ENCODE data around the gene OTOG.
A peak's percentile ranks its signal among the peaks of the same experiment; 100 is the strongest.

Gene OTOG

DNA sequence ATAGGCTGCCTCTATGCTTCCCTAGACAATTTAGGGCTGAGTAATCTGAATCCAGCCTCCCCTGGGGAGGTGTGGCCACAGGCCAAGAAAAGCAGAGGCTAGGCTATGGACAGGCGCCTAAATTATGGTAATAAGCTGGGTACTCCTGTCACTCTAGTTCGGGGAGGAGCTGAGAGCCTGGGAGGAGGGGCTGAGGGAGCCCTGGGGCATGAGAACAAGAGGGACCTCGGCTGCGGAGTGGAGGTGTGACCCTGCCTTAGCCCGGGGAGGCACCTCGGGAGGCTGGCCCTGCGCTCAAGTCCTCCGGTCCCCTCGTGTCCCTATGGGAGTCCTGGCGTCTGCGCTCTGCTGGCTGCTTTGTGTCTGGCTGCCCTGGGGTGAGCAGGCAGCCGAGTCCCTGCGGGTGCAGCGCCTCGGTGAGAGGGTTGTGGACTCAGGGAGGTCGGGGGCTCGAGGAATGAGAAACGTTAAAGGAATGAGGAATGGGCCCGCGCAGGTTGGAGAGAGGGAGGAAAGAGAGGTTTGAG lies at the start of gene OTOG:
Gene OTOG (plus strand): TSS at position 209 of the 527 bp plus-strand sequence. CDS start 114 bp downstream, at position 323.
- Mint-ChIP-seq H3K36me3 (no peaks in the 10 kb centered on the region), H3K27me3 (peaks cover 27% of the 10 kb centered on the region), H3K4me3 (no peak within 1 kb of the TSS), H3K4me1 (no peaks in the 10 kb centered on the region), H3K9me3 (no peaks in the 10 kb centered on the region), H3K27ac (peak within 1 kb of the TSS; percentile 46)

GRCh38 chr11:17498058-17498457 lies 49.0 kb upstream of the OTOG start:
- Mint-ChIP-seq H3K27ac (no peak overlapping the region), H3K9me3 (no peaks in the 10 kb centered on the region), H3K4me1 (no peaks in the 10 kb centered on the region), H3K4me3 (no peak overlapping the region), H3K36me3 (no peaks in the 10 kb centered on the region), H3K27me3 (no peaks in the 10 kb centered on the region)

- no peaks in the 10 kb centered on the region for H3K36me3 Mint-ChIP-seq
- H3K4me3 Mint-ChIP-seq: no peak overlapping the region
- H3K9me3 Mint-ChIP-seq: no peaks in the 10 kb centered on the region
- no peaks in the 10 kb centered on the region for H3K27me3 Mint-ChIP-seq
- H3K4me1 Mint-ChIP-seq: no peaks in the 10 kb centered on the region
- no peak overlapping the region for H3K27ac Mint-ChIP-seq
Observed at GRCh38 chr11:17498475-17498874, 48.6 kb upstream of the OTOG start.

GRCh38 chr11:17500673-17501072 lies 46.4 kb upstream of the OTOG start:
- Mint-ChIP-seq H3K9me3 (no peaks in the 10 kb centered on the region), H3K4me1 (no peaks in the 10 kb centered on the region), H3K4me3 (no peak overlapping the region), H3K27me3 (no peaks in the 10 kb centered on the region), H3K27ac (no peak overlapping the region), H3K36me3 (no peaks in the 10 kb centered on the region)

GRCh38 chr11:17502630-17503029 lies 44.4 kb upstream of the OTOG start:
- Mint-ChIP-seq H3K4me1 (no peaks in the 10 kb centered on the region), H3K36me3 (no peaks in the 10 kb centered on the region), H3K27me3 (no peaks in the 10 kb centered on the region), H3K9me3 (no peaks in the 10 kb centered on the region), H3K27ac (no peak overlapping the region), H3K4me3 (no peak overlapping the region)

GRCh38 chr11:17504330-17505107 lies 42.5 kb upstream of the OTOG start:
- no peak overlapping the region for H3K27ac Mint-ChIP-seq
- no peaks in the 10 kb centered on the region for H3K4me1 Mint-ChIP-seq
- no peak overlapping the region for H3K4me3 Mint-ChIP-seq
- no peaks in the 10 kb centered on the region for H3K36me3 Mint-ChIP-seq
- no peaks in the 10 kb centered on the region for H3K27me3 Mint-ChIP-seq
- H3K9me3 Mint-ChIP-seq: no peaks in the 10 kb centered on the region

DNA sequence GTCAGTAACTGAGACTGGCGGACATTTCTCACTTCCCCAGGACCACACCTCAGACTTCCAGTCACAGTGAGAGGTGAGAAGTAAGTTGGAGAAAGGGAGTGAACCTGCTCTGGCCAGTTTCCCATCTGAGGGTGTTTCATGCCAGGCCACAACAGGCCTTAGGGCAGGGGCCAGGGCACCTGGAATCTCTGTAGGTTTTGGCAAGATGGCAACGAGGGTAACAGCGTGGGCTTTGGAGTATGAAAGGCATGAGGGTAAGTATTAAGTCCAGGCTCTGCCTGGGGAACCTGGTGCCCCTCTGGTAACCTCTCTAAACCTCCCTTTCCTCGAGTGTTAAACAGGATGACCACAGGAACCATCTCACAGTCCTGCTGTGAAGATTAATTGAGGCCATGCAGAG lies 41.9 kb upstream of the OTOG start:
- no peaks in the 10 kb centered on the region for H3K36me3 Mint-ChIP-seq
- H3K27me3 Mint-ChIP-seq: no peaks in the 10 kb centered on the region

GRCh38 chr11:17506314-17506713 lies 40.7 kb upstream of the OTOG start:
- Mint-ChIP-seq H3K36me3 (no peaks in the 10 kb centered on the region), H3K27ac (no peak overlapping the region), H3K4me1 (no peaks in the 10 kb centered on the region), H3K9me3 (no peaks in the 10 kb centered on the region), H3K27me3 (no peaks in the 10 kb centered on the region), H3K4me3 (no peak overlapping the region)

More for the DNA sequence above, 41.9 kb upstream of the OTOG start:
- Mint-ChIP-seq H3K4me1 (no peaks in the 10 kb centered on the region), H3K9me3 (no peaks in the 10 kb centered on the region), H3K4me3 (no peak overlapping the region), H3K27ac (no peak overlapping the region)

GRCh38 chr11:17506942-17507341 lies 40.1 kb upstream of the OTOG start:
- Mint-ChIP-seq H3K27ac (no peak overlapping the region), H3K4me1 (no peaks in the 10 kb centered on the region), H3K9me3 (no peaks in the 10 kb centered on the region), H3K4me3 (no peak overlapping the region), H3K27me3 (no peaks in the 10 kb centered on the region), H3K36me3 (no peaks in the 10 kb centered on the region)

GRCh38 chr11:17507773-17508172 lies 39.3 kb upstream of the OTOG start:
- no peaks in the 10 kb centered on the region for H3K27me3 Mint-ChIP-seq
- H3K36me3 Mint-ChIP-seq: no peaks in the 10 kb centered on the region
- H3K4me3 Mint-ChIP-seq: no peak overlapping the region
- H3K27ac Mint-ChIP-seq: no peak overlapping the region
- H3K4me1 Mint-ChIP-seq: no peaks in the 10 kb centered on the region
- no peaks in the 10 kb centered on the region for H3K9me3 Mint-ChIP-seq

- no peak overlapping the region for H3K4me3 Mint-ChIP-seq
- H3K36me3 Mint-ChIP-seq: no peaks in the 10 kb centered on the region
- no peaks in the 10 kb centered on the region for H3K9me3 Mint-ChIP-seq
- no peaks in the 10 kb centered on the region for H3K27me3 Mint-ChIP-seq
- no peak overlapping the region for H3K27ac Mint-ChIP-seq
- H3K4me1 Mint-ChIP-seq: no peaks in the 10 kb centered on the region
Observed at GRCh38 chr11:17508306-17508705, 38.8 kb upstream of the OTOG start.

- H3K4me1 Mint-ChIP-seq: no peaks in the 10 kb centered on the region
- H3K36me3 Mint-ChIP-seq: no peaks in the 10 kb centered on the region
- no peak overlapping the region for H3K27ac Mint-ChIP-seq
- H3K9me3 Mint-ChIP-seq: no peaks in the 10 kb centered on the region
- no peak overlapping the region for H3K4me3 Mint-ChIP-seq
- H3K27me3 Mint-ChIP-seq: no peaks in the 10 kb centered on the region
Observed at GRCh38 chr11:17508791-17509190, 38.3 kb upstream of the OTOG start.

DNA sequence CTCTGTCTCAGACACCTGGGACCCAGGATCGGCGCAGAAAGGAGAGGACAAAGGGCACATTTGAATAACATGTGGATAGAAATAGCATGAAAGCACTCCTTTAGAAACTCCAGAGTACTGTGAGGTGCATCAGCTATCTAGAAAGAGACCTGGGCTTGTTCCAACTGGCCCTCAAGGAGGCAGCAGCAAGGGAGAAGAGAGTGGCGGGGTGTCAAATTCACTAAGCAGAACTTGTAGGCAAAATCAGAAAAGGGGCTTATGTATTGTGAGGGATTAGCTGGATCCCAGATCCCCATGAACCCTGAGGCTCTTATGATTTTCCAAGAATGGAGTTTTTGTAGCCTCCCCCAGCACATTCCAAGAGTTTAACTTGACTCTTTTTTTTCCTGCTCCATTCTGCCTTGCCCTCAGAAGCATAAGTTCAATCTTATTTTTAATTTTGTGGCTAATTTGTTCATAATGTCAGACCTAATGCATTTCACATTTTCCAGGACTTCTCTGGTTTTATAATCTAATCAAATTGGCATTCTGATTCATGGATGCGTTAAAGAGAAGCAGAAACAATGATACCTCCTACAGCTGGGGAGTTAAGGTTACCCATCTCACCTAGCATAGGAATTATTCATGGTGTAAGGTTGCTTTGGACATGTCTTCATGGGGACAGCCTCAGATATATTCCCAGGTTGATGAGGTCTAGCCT lies 36.4 kb upstream of the OTOG start:
- Mint-ChIP-seq H3K4me1 (no peaks in the 10 kb centered on the region), H3K4me3 (no peak overlapping the region), H3K9me3 (no peaks in the 10 kb centered on the region), H3K36me3 (no peaks in the 10 kb centered on the region), H3K27ac (no peak overlapping the region), H3K27me3 (no peaks in the 10 kb centered on the region)

DNA sequence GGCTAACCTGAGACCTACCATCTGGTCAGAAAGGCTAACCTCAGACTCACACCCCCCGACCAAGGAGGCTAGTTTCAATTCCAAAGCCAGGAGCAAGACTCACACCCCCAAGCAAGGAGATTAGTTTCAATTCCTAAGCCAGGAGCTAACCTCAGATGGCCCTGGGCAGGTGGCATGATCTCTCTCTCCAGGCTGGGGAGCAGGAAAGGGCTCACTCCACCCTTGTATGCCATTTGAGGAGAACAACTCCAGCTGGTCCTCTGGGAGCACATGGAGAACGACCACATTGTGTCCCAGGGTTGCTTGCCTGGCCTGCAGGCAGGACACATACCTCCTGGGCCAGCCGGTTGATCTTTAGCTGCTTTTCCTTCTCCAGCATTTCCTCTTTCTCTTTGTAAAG lies 35.5 kb upstream of the OTOG start:
- Mint-ChIP-seq H3K27ac (no peak overlapping the region), H3K36me3 (no peaks in the 10 kb centered on the region), H3K27me3 (no peaks in the 10 kb centered on the region), H3K4me3 (no peak overlapping the region), H3K9me3 (no peaks in the 10 kb centered on the region), H3K4me1 (no peaks in the 10 kb centered on the region)

GRCh38 chr11:17512101-17512500 lies 35.0 kb upstream of the OTOG start:
- H3K4me1 Mint-ChIP-seq: no peaks in the 10 kb centered on the region
- H3K9me3 Mint-ChIP-seq: no peaks in the 10 kb centered on the region
- H3K4me3 Mint-ChIP-seq: no peak overlapping the region
- no peaks in the 10 kb centered on the region for H3K27me3 Mint-ChIP-seq
- no peak overlapping the region for H3K27ac Mint-ChIP-seq
- H3K36me3 Mint-ChIP-seq: no peaks in the 10 kb centered on the region

GRCh38 chr11:17513853-17514252 lies 33.2 kb upstream of the OTOG start:
- Mint-ChIP-seq H3K27ac (no peak overlapping the region), H3K4me1 (no peaks in the 10 kb centered on the region), H3K27me3 (no peaks in the 10 kb centered on the region), H3K9me3 (no peaks in the 10 kb centered on the region), H3K36me3 (no peaks in the 10 kb centered on the region), H3K4me3 (no peak overlapping the region)

Data from activated naive CD4-positive, alpha-beta T cell treated with anti-CD3 and anti-CD28 coated beads, Interleukin-2, amount 50 U/mL, for 24 hours (primary cell).